CD14-positive monocyte (primary cell): ENCODE data around the gene LRRN2. TPM values are rescaled to one million over a fixed set of nuclear protein-coding genes. Genes with fewer than 3 reads are reported as not detected.

Experiments
- DNase-seq, 3 donors: peaks; one replicate each; pipeline ENCODE4 v3.0.0-alpha.2; 2011 to 2022
- H2AFZ ChIP-seq: 2 replicates; pipeline ENCODE4 v1.6.0; 2012; ENCODE audit warnings: mild to moderate bottlenecking, low read depth, low read length, inconsistent platforms; ENCODE audit not compliant: insufficient read depth, poor library complexity, severe bottlenecking
- H3K27ac ChIP-seq, 2 donors: 1 replicate in 1 of 2; 2 replicates in 1 of 2; pipeline ENCODE4 v1.5.1; 2012 to 2013; ENCODE audit warnings: low read length in 2 of 2, control low read depth in 1 of 2, inconsistent platforms in 1 of 2, low read depth in 1 of 2, mild to moderate bottlenecking in 1 of 2
- H3K27me3 ChIP-seq, 2 donors: one replicate each; pipeline versions ENCODE4 v1.6.0 to v1.6.1; 2011 to 2013; ENCODE audit warnings: low read length in 2 of 2; ENCODE audit not compliant: control insufficient read depth in 2 of 2, insufficient read depth in 2 of 2
- H3K36me3 ChIP-seq, 2 donors: replicated peaks in 1 of 2; 1 replicate in 1 of 2; 2 replicates in 1 of 2; pipeline versions ENCODE4 v1.5.1 to v1.6.1; 2012 to 2013; ENCODE audit warnings: low read length in 2 of 2, control low read depth in 1 of 2, inconsistent platforms in 1 of 2, mild to moderate bottlenecking in 1 of 2; ENCODE audit not compliant: insufficient read depth in 2 of 2, control insufficient read depth in 1 of 2
- H3K4me1 ChIP-seq, 2 donors: 1 replicate in 1 of 2; 2 replicates in 1 of 2; pipeline versions ENCODE4 v1.5.1 to v1.6.1; 2012 to 2013; ENCODE audit warnings: low read length in 2 of 2, control low read depth in 1 of 2, inconsistent platforms in 1 of 2, mild to moderate bottlenecking in 1 of 2, moderate library complexity in 1 of 2; ENCODE audit not compliant: insufficient read depth in 2 of 2, control insufficient read depth in 1 of 2
- H3K4me2 ChIP-seq: replicated peaks from 2 replicates; pipeline ENCODE3; 2012; ENCODE audit warnings: low read length, moderate library complexity, mild to moderate bottlenecking; ENCODE audit not compliant: poor library complexity, severe bottlenecking; ENCODE audit errors: extremely low read depth
- H3K4me3 ChIP-seq, 3 experiments: fragments of 200-600 bp in 1 of 3; sonication (generic) in 1 of 3; replicated peaks in 1 of 3; 1 replicate in 2 of 3; 2 replicates in 1 of 3; pipeline ENCODE4 v1.5.1; 2011 to 2013; ENCODE audit warnings: low read length in 3 of 3, mild to moderate bottlenecking in 3 of 3, control low read depth in 2 of 3, low read depth in 2 of 3, inconsistent platforms in 1 of 3, moderate library complexity in 1 of 3
- H3K79me2 ChIP-seq: 2 replicates; pipeline ENCODE4 v1.6.0; 2012; ENCODE audit warnings: mild to moderate bottlenecking, control low read depth, inconsistent platforms, low read length, moderate library complexity; ENCODE audit not compliant: insufficient read depth
- H3K9ac ChIP-seq: 2 replicates; pipeline ENCODE4 v1.6.0; 2017; ENCODE audit warnings: low read length, mild to moderate bottlenecking; ENCODE audit not compliant: insufficient read depth, poor library complexity, severe bottlenecking
- H3K9me3 ChIP-seq, 2 donors: replicated peaks in 1 of 2; 1 replicate in 1 of 2; 2 replicates in 1 of 2; pipeline versions ENCODE4 v1.5.1 to v1.6.1; 2012 to 2013; ENCODE audit warnings: low read length in 2 of 2, control low read depth in 1 of 2; ENCODE audit not compliant: control insufficient read depth in 1 of 2, insufficient read depth in 1 of 2
- H4K20me1 ChIP-seq: 2 replicates; pipeline ENCODE4 v1.6.0; 2012; ENCODE audit warnings: mild to moderate bottlenecking, low read length, control low read depth, moderate library complexity; ENCODE audit not compliant: insufficient read depth
- H3K27ac Mint-ChIP-seq, 7 donors: one replicate each; pipeline ENCODE4 v1.8.0; 2020; ENCODE audit warnings: mild to moderate bottlenecking in 7 of 7, mixed read lengths in 7 of 7, moderate library complexity in 6 of 7, inconsistent platforms in 2 of 7
- H3K27me3 Mint-ChIP-seq, 3 donors: one replicate each; pipeline ENCODE4 v1.8.0; 2021 to 2022; ENCODE audit warnings: low read depth in 3 of 3, mild to moderate bottlenecking in 3 of 3, mixed read lengths in 3 of 3, moderate library complexity in 3 of 3, inconsistent platforms in 1 of 3
- H3K36me3 Mint-ChIP-seq, 2 donors: one replicate each; pipeline ENCODE4 v1.8.0; 2020; ENCODE audit warnings: mixed read lengths in 2 of 2, inconsistent platforms in 1 of 2, mild to moderate bottlenecking in 1 of 2
- H3K4me1 Mint-ChIP-seq: one replicate; pipeline ENCODE4 v1.8.0; 2020; ENCODE audit warnings: mild to moderate bottlenecking, mixed read lengths
- H3K4me3 Mint-ChIP-seq, 2 donors: one replicate each; pipeline ENCODE4 v1.8.0; 2020; ENCODE audit warnings: mild to moderate bottlenecking in 2 of 2, mixed read lengths in 2 of 2, moderate library complexity in 1 of 2
- H3K9me3 Mint-ChIP-seq, 7 donors: one replicate each; pipeline ENCODE4 v1.8.0; 2020 to 2022; ENCODE audit warnings: mixed read lengths in 7 of 7, mild to moderate bottlenecking in 6 of 7, moderate library complexity in 6 of 7, inconsistent platforms in 2 of 7
- WGBS: methylation state at CpG from one replicate; pipeline ENCODE4 v1.1.5; 2013; ENCODE audit warnings: missing lambda C conversion rate; ENCODE audit not compliant: insufficient coverage; 5-methylcytosine and 5-hydroxymethylcytosine counted together
- intact Hi-C, 2 donors: fragments of 100-400 bp; cut with micrococcal nuclease; formaldehyde crosslinking; loops; one replicate each; pipeline versions ENCODE4 v1.15.0 to v1.15.1; 2023
- polyA plus RNA-seq, 3 donors: library from polyadenylated mRNA; depleted of rRNA in 1 of 3; unstranded in 2 of 3; stranded (reverse) in 1 of 3; fragments of 300-500 nt in 2 of 3; fragments of >200 nt in 1 of 3; fragmentation: Illumina TruSeq in 2 of 3; gene quantifications; 1 replicate in 2 of 3; 2 replicates in 1 of 3; pipeline ENCODE4 v1.2.3, GENCODE V29; 2012 to 2021
- TF ChIP-seq, protein P1 (sequence below): fragments of 200-600 bp; IDR thresholded peaks from one replicate; pipeline ENCODE4 v1.8.0; 2022; ENCODE audit warnings: antibody characterized with exemption, mild to moderate bottlenecking

Gene LRRN2
- polyA plus RNA-seq, 3 donors: not detected

- Mint-ChIP-seq H3K4me3 (no peak overlapping the region), H3K4me1 (no peaks in the 10 kb centered on the region), H3K9me3 (no peaks in the 10 kb centered on the region), H3K36me3 (no peaks in the 10 kb centered on the region), H3K27me3 (peaks cover 3 to 4% (median 3%) of the 10 kb centered on the region in 3 donors), H3K27ac (no peak overlapping the region)
- Histone ChIP-seq H3K27me3 (no peaks in the 10 kb centered on the region), H3K79me2 (no peaks in the 10 kb centered on the region), H2AFZ (no peak overlapping the region), H3K9ac (no peak overlapping the region), H3K36me3 (no peaks in the 10 kb centered on the region), H3K9me3 (no peaks in the 10 kb centered on the region), H3K4me3 (no peak overlapping the region), H3K4me2 (no peak overlapping the region), H3K27ac (no peak overlapping the region), H4K20me1 (no peaks in the 10 kb centered on the region), H3K4me1 (no peaks in the 10 kb centered on the region)
- intact Hi-C loops: no loop called here
- no peak for DNase-seq
- WGBS: 81% methylated on average over 11 of the region's 13 CpGs
- TF ChIP-seq, protein P1, sequence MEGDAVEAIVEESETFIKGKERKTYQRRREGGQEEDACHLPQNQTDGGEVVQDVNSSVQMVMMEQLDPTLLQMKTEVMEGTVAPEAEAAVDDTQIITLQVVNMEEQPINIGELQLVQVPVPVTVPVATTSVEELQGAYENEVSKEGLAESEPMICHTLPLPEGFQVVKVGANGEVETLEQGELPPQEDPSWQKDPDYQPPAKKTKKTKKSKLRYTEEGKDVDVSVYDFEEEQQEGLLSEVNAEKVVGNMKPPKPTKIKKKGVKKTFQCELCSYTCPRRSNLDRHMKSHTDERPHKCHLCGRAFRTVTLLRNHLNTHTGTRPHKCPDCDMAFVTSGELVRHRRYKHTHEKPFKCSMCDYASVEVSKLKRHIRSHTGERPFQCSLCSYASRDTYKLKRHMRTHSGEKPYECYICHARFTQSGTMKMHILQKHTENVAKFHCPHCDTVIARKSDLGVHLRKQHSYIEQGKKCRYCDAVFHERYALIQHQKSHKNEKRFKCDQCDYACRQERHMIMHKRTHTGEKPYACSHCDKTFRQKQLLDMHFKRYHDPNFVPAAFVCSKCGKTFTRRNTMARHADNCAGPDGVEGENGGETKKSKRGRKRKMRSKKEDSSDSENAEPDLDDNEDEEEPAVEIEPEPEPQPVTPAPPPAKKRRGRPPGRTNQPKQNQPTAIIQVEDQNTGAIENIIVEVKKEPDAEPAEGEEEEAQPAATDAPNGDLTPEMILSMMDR: no peak
Observed at GRCh38 chr1:204617256-204618147, 68.0 kb downstream of the LRRN2 start.

DNA sequence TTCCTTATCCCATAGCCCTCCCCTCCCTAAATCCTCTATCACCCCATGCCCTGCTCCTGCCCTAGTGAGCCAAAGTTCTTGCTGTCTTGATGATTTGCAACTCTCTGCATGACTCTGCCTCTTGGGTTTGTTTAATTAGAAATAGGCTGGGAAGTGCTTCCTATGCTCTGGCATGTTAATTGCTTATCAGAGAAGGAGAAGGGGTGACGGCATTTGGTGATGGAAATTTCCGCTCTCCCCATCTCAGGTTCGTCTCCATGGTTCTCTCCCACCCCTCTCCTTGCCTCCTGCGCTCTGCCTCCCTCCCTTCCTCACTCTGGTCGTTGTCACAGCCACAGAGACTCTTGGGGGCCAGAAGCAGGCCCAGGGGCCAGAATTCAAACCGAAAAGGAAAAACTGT, 68.9 kb downstream of the LRRN2 start:
- Histone ChIP-seq H3K27me3 (no peaks in the 10 kb centered on the region), H3K4me3 (no peak overlapping the region), H3K4me2 (no peak overlapping the region), H3K79me2 (no peaks in the 10 kb centered on the region), H3K9me3 (no peaks in the 10 kb centered on the region), H3K36me3 (no peaks in the 10 kb centered on the region), H3K27ac (no peak overlapping the region), H3K4me1 (no peaks in the 10 kb centered on the region), H4K20me1 (no peaks in the 10 kb centered on the region), H3K9ac (no peak overlapping the region), H2AFZ (no peak overlapping the region)
- H3K27me3 Mint-ChIP-seq: peaks cover 2 to 6% (median 3%) of the 10 kb centered on the region in 3 donors
- 76% methylated on average over 3 of the region's 6 CpGs for WGBS
- no peak overlapping the region for H3K27ac Mint-ChIP-seq
- TF ChIP-seq, protein P1: no peak
- no peaks in the 10 kb centered on the region for H3K36me3 Mint-ChIP-seq
- DNase-seq: no peak
- intact Hi-C loops: no loop called here
- H3K9me3 Mint-ChIP-seq: no peaks in the 10 kb centered on the region
- H3K4me3 Mint-ChIP-seq: no peak overlapping the region
- no peaks in the 10 kb centered on the region for H3K4me1 Mint-ChIP-seq
